Panc1 (cell line): ENCODE results near the gene ZSCAN21.

Experiments used
- POLR2AphosphoS5 ChIP-seq: IDR thresholded peaks from 2 replicates; pipeline ENCODE4 v1.6.1; 2012; ENCODE audit warnings: mild to moderate bottlenecking, low read depth, low read length, moderate library complexity
- TF ChIP-seq, protein P1 (sequence below): fragments of 450-650 bp; IDR thresholded peaks from 2 replicates; pipeline ENCODE4 v1.5.1; 2017; ENCODE audit warnings: mild to moderate bottlenecking

DNA sequence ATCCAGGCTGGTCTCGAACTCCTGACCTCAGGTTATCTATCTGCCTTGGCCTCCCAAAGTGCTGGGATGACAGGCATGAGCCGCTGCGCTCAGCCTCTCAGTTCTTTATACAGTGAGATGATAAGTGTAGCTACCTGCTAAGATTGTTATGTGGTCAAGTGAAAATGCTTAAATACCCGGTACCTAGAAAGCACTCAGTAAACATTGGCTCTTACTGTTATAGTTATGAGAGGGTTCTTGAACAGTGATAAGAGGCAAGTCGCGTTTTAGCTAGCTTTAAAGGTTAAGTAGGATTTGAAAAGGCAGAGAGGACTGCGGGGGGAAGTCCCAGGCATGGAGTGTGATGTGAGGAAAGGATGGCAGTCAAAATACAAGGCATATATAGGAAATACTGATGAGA is 29.7 kb upstream of the ZSCAN21 start:
- TF ChIP-seq, protein P1, sequence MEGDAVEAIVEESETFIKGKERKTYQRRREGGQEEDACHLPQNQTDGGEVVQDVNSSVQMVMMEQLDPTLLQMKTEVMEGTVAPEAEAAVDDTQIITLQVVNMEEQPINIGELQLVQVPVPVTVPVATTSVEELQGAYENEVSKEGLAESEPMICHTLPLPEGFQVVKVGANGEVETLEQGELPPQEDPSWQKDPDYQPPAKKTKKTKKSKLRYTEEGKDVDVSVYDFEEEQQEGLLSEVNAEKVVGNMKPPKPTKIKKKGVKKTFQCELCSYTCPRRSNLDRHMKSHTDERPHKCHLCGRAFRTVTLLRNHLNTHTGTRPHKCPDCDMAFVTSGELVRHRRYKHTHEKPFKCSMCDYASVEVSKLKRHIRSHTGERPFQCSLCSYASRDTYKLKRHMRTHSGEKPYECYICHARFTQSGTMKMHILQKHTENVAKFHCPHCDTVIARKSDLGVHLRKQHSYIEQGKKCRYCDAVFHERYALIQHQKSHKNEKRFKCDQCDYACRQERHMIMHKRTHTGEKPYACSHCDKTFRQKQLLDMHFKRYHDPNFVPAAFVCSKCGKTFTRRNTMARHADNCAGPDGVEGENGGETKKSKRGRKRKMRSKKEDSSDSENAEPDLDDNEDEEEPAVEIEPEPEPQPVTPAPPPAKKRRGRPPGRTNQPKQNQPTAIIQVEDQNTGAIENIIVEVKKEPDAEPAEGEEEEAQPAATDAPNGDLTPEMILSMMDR: no peak
- no peak for TF ChIP-seq POLR2AphosphoS5
